OCI-LY7 (cell line): ENCODE data around the gene CCDC91. TPM values are rescaled to one million over a fixed set of nuclear protein-coding genes. Genes with fewer than 3 reads are reported as not detected.

ENCODE experiments used
- BruUV-seq: library from RNA; stranded (reverse); fragments of 400-500 nt; replicated peaks from 2 replicates; lab custom pipeline; 2021; lab: Mats Ljungman, UMichigan
- CTCF ChIA-PET: fragments of 300-600 bp; sonication (Branson Sonifier 250); formaldehyde crosslinking; loops from one replicate; lab custom pipeline; 2022; ENCODE audit warnings: antibody characterized with exemption; ENCODE audit not compliant: unreplicated experiment; lab: Charles Lee
- POLR2A ChIA-PET: fragments of 300-600 bp; sonication (Branson Sonifier 250); formaldehyde crosslinking; loops from one replicate; lab custom pipeline; 2022; ENCODE audit warnings: antibody characterized with exemption; lab: Charles Lee
- DNase-seq: peaks from one replicate; pipeline ENCODE4 v3.0.0-alpha.2; 2015; ENCODE audit warnings: low spot score
- H2AFZ ChIP-seq: fragments of 200-600 bp; sonication (generic), shearing (Covaris generic); 2 replicates; pipeline ENCODE4 v1.6.1; 2014; ENCODE audit warnings: mild to moderate bottlenecking, antibody characterized with exemption, low read length, moderate library complexity
- H3K27ac ChIP-seq: fragments of 200-600 bp; sonication (generic); 2 replicates; pipeline ENCODE4 v1.5.1; 2014; ENCODE audit warnings: mixed run types, low read depth, mild to moderate bottlenecking, moderate library complexity, low read length, inconsistent platforms; ENCODE audit not compliant: poor library complexity, severe bottlenecking
- H3K36me3 ChIP-seq: fragments of 200-600 bp; sonication (generic); 2 replicates; pipeline ENCODE4 v1.6.1; 2014; ENCODE audit warnings: mild to moderate bottlenecking, antibody characterized with exemption, low read length, moderate library complexity, mixed read lengths; ENCODE audit not compliant: insufficient read depth
- H3K4me1 ChIP-seq: fragments of 200-600 bp; sonication (generic); 2 replicates; pipeline ENCODE4 v1.5.1; 2014; ENCODE audit warnings: mild to moderate bottlenecking, low read length; ENCODE audit not compliant: insufficient read depth, poor library complexity, severe bottlenecking
- H3K4me2 ChIP-seq: fragments of 200-600 bp; sonication (generic); 2 replicates; pipeline ENCODE4 v1.6.1; 2014; ENCODE audit warnings: mild to moderate bottlenecking, low read length
- H3K4me3 ChIP-seq: fragments of 200-600 bp; sonication (generic); 2 replicates; pipeline ENCODE4 v1.5.1; 2014; ENCODE audit warnings: mild to moderate bottlenecking, low read depth, low read length; ENCODE audit not compliant: poor library complexity, severe bottlenecking
- H3K79me2 ChIP-seq: fragments of 200-600 bp; sonication (generic); 2 replicates; pipeline ENCODE4 v1.6.1; 2016; ENCODE audit warnings: low read depth, mild to moderate bottlenecking, low read length, moderate library complexity, mixed read lengths; ENCODE audit not compliant: insufficient read depth
- H3K9me2 ChIP-seq: fragments of 200-600 bp; sonication (generic); 2 replicates; pipeline ENCODE4 v1.6.1; 2016; ENCODE audit warnings: mild to moderate bottlenecking, low read length, mixed read lengths; ENCODE audit not compliant: insufficient read depth
- H3K9me3 ChIP-seq: fragments of 200-600 bp; sonication (generic); 2 replicates; pipeline ENCODE4 v1.6.1; 2014; ENCODE audit warnings: mild to moderate bottlenecking, mixed run types, low read length, mixed read lengths
- H4K20me1 ChIP-seq: fragments of 200-600 bp; sonication (generic); 2 replicates; pipeline ENCODE4 v1.6.1; 2014; ENCODE audit warnings: mild to moderate bottlenecking, antibody characterized with exemption, low read length, moderate library complexity, mixed read lengths; ENCODE audit not compliant: insufficient read depth
- EZH2phosphoT487 ChIP-seq: fragments of 200-600 bp; sonication (generic); IDR thresholded peaks from 2 replicates; pipeline ENCODE4 v1.6.1; 2018; ENCODE audit warnings: low read depth, borderline replicate concordance, mild to moderate bottlenecking, mixed run types, antibody characterized with exemption, low read length, moderate library complexity, mixed read lengths
- intact Hi-C: fragments of 100-400 bp; cut with micrococcal nuclease; formaldehyde crosslinking; loops from one replicate; pipeline ENCODE4 v1.10.0; 2022; ENCODE audit not compliant: unreplicated experiment
- total RNA-seq, 2 experiments: library from RNA; depleted of rRNA in 1 of 2; stranded (reverse); fragments of >200 nt in 1 of 2; shearing (Covaris generic) in 1 of 2; gene quantifications; 2 replicates each; pipeline ENCODE4 v1.2.3, GENCODE V29; 2014 to 2022
- TF ChIP-seq, protein P1 (sequence below): fragments of 200-600 bp; sonication (generic); conservative IDR thresholded peaks from 2 replicates; pipeline ENCODE4 v1.5.1; 2014; ENCODE audit warnings: mild to moderate bottlenecking, antibody characterized with exemption, low read length, moderate library complexity, mixed read lengths

CCDC91 gene
- total RNA-seq, 2 experiments from 2014 or later = 15.8 to 23.8 TPM

DNA sequence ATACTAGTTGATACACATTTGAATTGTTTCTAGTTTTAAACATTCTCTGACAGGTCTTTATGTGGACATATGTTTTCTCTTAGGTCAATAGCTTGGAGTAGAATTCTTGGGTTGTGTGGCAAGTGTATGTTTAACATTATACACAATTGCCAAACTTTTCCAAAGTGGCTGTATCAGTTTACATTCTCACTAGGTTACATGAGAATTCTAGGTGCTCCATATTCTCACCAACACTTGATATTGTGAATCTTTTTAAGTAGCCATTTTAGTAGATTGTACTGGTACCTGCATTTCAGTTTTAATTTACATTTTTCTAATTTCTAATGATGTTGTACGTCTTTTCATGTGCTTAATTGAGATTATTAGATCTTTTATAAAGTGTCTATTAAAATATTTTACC, 28.6 kb downstream of the CCDC91 start:
- H4K20me1 ChIP-seq = no peaks in the 10 kb centered on the region; the same call in 1 of the 2 replicates
- intact Hi-C loops = no loop called here
- no peak overlapping the region for H3K4me2 ChIP-seq
- DNase-seq = no peak
- TF ChIP-seq, protein P1, sequence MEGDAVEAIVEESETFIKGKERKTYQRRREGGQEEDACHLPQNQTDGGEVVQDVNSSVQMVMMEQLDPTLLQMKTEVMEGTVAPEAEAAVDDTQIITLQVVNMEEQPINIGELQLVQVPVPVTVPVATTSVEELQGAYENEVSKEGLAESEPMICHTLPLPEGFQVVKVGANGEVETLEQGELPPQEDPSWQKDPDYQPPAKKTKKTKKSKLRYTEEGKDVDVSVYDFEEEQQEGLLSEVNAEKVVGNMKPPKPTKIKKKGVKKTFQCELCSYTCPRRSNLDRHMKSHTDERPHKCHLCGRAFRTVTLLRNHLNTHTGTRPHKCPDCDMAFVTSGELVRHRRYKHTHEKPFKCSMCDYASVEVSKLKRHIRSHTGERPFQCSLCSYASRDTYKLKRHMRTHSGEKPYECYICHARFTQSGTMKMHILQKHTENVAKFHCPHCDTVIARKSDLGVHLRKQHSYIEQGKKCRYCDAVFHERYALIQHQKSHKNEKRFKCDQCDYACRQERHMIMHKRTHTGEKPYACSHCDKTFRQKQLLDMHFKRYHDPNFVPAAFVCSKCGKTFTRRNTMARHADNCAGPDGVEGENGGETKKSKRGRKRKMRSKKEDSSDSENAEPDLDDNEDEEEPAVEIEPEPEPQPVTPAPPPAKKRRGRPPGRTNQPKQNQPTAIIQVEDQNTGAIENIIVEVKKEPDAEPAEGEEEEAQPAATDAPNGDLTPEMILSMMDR = no peak
- no peak for TF ChIP-seq EZH2phosphoT487
- H3K4me3 ChIP-seq = no peak overlapping the region
- no peaks in the 10 kb centered on the region for H3K36me3 ChIP-seq
- CTCF ChIA-PET = no interaction called here
- H3K79me2 ChIP-seq = peaks cover 17% of the 10 kb centered on the region; the same call in 1 of the 2 replicates
- no peak overlapping the region for H3K27ac ChIP-seq
- BruUV-seq = no TSS peak
- H3K9me3 ChIP-seq = peaks cover 15% of the 10 kb centered on the region; the same call in 1 of the 2 replicates
- POLR2A ChIA-PET = interaction anchor here (0.9 kb wide), 1 partner anchor 10 kb away, joined by 3 read pairs; no protein-coding TSS in a partner anchor
- no peaks in the 10 kb centered on the region for H3K9me2 ChIP-seq
- peaks cover 18% of the 10 kb centered on the region for H3K4me1 ChIP-seq
- no peak overlapping the region for H2AFZ ChIP-seq

- Histone ChIP-seq H3K27ac (no peak overlapping the region), H2AFZ (no peak overlapping the region), H3K36me3 (no peaks in the 10 kb centered on the region), H3K4me2 (no peak overlapping the region), H4K20me1 (no peaks in the 10 kb centered on the region; the same call in 1 of the 2 replicates), H3K9me3 (peaks cover 15% of the 10 kb centered on the region; the same call in 1 of the 2 replicates), H3K9me2 (no peaks in the 10 kb centered on the region), H3K4me3 (no peak overlapping the region), H3K79me2 (peaks cover 17% of the 10 kb centered on the region; the same call in 1 of the 2 replicates), H3K4me1 (peaks cover 18% of the 10 kb centered on the region)
- no peak for DNase-seq
- intact Hi-C loops = no loop called here
- ChIA-PET POLR2A (no interaction called here), CTCF (no interaction called here)
- TF ChIP-seq EZH2phosphoT487 = no peak
- TF ChIP-seq, protein P1 = no peak
- BruUV-seq = no TSS peak
These were observed 29.6 kb downstream of the CCDC91 start for GRCh38 chr12:28219827-28220226.

GRCh38 chr12:28222081-28222700, 31.9 kb downstream of the CCDC91 start:
- no peaks in the 10 kb centered on the region for H3K36me3 ChIP-seq
- 0 out of 2 replicates have a peak overlapping the region, but pooled peaks have one; percentile 7 for H3K4me2 ChIP-seq
- TF ChIP-seq EZH2phosphoT487 = no peak
- TF ChIP-seq, protein P1 = no peak
- POLR2A ChIA-PET = no interaction called here
- intact Hi-C loops = no loop called here
- CTCF ChIA-PET = no interaction called here
- H3K79me2 ChIP-seq = peaks cover 17% of the 10 kb centered on the region; the same call in 1 of the 2 replicates
- no peaks in the 10 kb centered on the region for H3K9me2 ChIP-seq
- H3K9me3 ChIP-seq = peaks cover 10% of the 10 kb centered on the region; the same call in 1 of the 2 replicates
- no peaks in the 10 kb centered on the region; the same call in 1 of the 2 replicates for H4K20me1 ChIP-seq
- H2AFZ ChIP-seq = no peak overlapping the region
- peaks cover 18% of the 10 kb centered on the region for H3K4me1 ChIP-seq
- BruUV-seq = no TSS peak
- no peak overlapping the region for H3K27ac ChIP-seq
- no peak for DNase-seq
- H3K4me3 ChIP-seq = no peak overlapping the region
